Body of pancreas (tissue), 4 donors: Measurements from ENCODE around the gene CLBA1.

Source experiments
- CTCF ChIP-seq, 7 experiments: fragments of 450-650 bp in 4 of 7; fragments of 200-600 bp in 3 of 7; sonication (generic) in 3 of 7; IDR thresholded peaks; one replicate each; pipeline ENCODE4 v1.5.1; 2016 to 2019; ENCODE audit warnings: antibody characterized with exemption in 7 of 7
- POLR2A ChIP-seq, 3 donors: fragments of 450-650 bp; IDR thresholded peaks; one replicate each; pipeline ENCODE4 v1.6.1; 2016; ENCODE audit warnings: antibody characterized with exemption in 3 of 3, mild to moderate bottlenecking in 2 of 3

- TF ChIP-seq POLR2A (IDR thresholded peaks at IDR 0.05) (no peak), CTCF (IDR thresholded peaks at IDR 0.05) (no peak)
Measured at GRCh38 chr14:104966261-104966865, 19.2 kb upstream of the CLBA1 start.
